Tibial nerve (tissue), 3 donors: ENCODE results near the gene HDAC11.

Experiments used
- POLR2A ChIP-seq, 2 donors: fragments of 450-650 bp; IDR thresholded peaks; one replicate each; pipeline ENCODE4 v1.6.1; 2017; ENCODE audit warnings: antibody characterized with exemption in 2 of 2, mild to moderate bottlenecking in 2 of 2, moderate library complexity in 2 of 2
- TF ChIP-seq, protein P1 (sequence below), 5 experiments: fragments of 200-600 bp in 3 of 5; fragments of 450-650 bp in 2 of 5; sonication (generic) in 3 of 5; IDR thresholded peaks; one replicate each; pipeline ENCODE4 v1.5.1; 2016 to 2019; ENCODE audit warnings: antibody characterized with exemption in 5 of 5, mild to moderate bottlenecking in 3 of 5, moderate library complexity in 2 of 5

DNA sequence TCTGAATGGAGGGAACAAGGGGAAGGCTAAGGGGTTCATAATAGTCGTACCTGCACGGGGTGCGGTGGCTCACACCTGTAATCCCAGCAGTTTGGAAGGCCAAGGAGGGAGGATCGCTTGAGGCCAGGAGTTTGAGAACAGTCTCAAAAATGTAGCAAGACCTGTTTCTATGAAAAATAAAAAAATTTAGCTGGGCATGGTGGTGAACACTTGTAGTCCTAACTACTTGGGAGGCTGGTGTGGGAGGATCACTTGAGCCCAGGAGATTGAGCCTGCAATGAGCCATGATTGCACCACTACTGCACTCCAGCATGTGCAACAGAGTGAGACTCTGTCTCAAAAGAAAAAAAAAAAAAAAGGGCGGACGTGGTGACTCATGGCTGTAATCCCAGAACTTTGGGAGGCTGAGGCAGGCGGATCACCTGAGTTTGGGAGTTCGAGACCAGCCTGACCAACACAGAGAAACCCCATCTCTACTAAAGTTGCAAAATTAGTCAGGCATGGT lies 17.9 kb upstream of the HDAC11 start:
- TF ChIP-seq, protein P1, sequence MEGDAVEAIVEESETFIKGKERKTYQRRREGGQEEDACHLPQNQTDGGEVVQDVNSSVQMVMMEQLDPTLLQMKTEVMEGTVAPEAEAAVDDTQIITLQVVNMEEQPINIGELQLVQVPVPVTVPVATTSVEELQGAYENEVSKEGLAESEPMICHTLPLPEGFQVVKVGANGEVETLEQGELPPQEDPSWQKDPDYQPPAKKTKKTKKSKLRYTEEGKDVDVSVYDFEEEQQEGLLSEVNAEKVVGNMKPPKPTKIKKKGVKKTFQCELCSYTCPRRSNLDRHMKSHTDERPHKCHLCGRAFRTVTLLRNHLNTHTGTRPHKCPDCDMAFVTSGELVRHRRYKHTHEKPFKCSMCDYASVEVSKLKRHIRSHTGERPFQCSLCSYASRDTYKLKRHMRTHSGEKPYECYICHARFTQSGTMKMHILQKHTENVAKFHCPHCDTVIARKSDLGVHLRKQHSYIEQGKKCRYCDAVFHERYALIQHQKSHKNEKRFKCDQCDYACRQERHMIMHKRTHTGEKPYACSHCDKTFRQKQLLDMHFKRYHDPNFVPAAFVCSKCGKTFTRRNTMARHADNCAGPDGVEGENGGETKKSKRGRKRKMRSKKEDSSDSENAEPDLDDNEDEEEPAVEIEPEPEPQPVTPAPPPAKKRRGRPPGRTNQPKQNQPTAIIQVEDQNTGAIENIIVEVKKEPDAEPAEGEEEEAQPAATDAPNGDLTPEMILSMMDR (IDR thresholded peaks at IDR 0.05) = no peak
- TF ChIP-seq POLR2A (IDR thresholded peaks at IDR 0.05) = no peak
